WI38 (cell line): ENCODE measurements around the gene CAPN2.
A peak's percentile ranks its signal among the peaks of the same experiment; 100 is the strongest.

Source experiments
- H3K4me3 ChIP-seq: 2 replicates; pipeline ENCODE4 v1.5.1; 2011; ENCODE audit warnings: low read depth, mild to moderate bottlenecking, control low read depth, low read length
- CTCF ChIP-seq: IDR thresholded peaks from 2 replicates; pipeline ENCODE4 v1.5.1; 2012; ENCODE audit warnings: low read depth, mild to moderate bottlenecking, control low read depth, low read length

Gene CAPN2

GRCh38 chr1:223720971-223721591, 8.7 kb downstream of the CAPN2 start:
- peak overlapping the region; percentile 3; the same call in 1 of the 2 replicates for H3K4me3 ChIP-seq
- no peak for TF ChIP-seq CTCF

GRCh38 chr1:223721658-223722607, 9.6 kb downstream of the CAPN2 start:
- TF ChIP-seq CTCF, result no peak

GRCh38 chr1:223723351-223723904, 11.1 kb downstream of the CAPN2 start:
- no peak overlapping the region for H3K4me3 ChIP-seq
- TF ChIP-seq CTCF, result no peak

More at GRCh38 chr1:223721658-223722607, 9.6 kb downstream of the CAPN2 start:
- H3K4me3 ChIP-seq, result no peak overlapping the region; the same call in 1 of the 2 replicates

GRCh38 chr1:223724376-223724775, 12.0 kb downstream of the CAPN2 start:
- H3K4me3 ChIP-seq, result no peak overlapping the region
- no peak for TF ChIP-seq CTCF

GRCh38 chr1:223725578-223725977, 13.2 kb downstream of the CAPN2 start:
- no peak overlapping the region for H3K4me3 ChIP-seq
- no peak for TF ChIP-seq CTCF

GRCh38 chr1:223726380-223727001, 14.2 kb downstream of the CAPN2 start:
- no peak overlapping the region; the same call in 1 of the 2 replicates for H3K4me3 ChIP-seq
- no peak for TF ChIP-seq CTCF
